ENCODE data around the gene HMMR.
A peak's percentile ranks its signal among the peaks of the same experiment; 100 is the strongest.
"Not testable (repeated sequence)": the region's sequence is repeated elsewhere in the genome, so short reads cannot be mapped to it uniquely, and the experiment has no call there.

HMMR gene

GRCh38 chr5:163506726-163507125 lies 46.3 kb downstream of the HMMR start:
- peak in 3 of 4 experiments; percentile 5 to 36 (median 32) for DNase-seq

- DNase-seq: no peak
Observed at GRCh38 chr5:163508753-163509152, 48.3 kb downstream of the HMMR start.

GRCh38 chr5:163509291-163509951 lies 49.0 kb downstream of the HMMR start:
- DNase-seq: no peak

GRCh38 chr5:163512526-163512925 lies 52.1 kb downstream of the HMMR start:
- no peak for DNase-seq

GRCh38 chr5:163525096-163525495 lies 64.7 kb downstream of the HMMR start:
- no peak for DNase-seq

- no peak for DNase-seq
Observed at GRCh38 chr5:163529698-163530097, 69.3 kb downstream of the HMMR start.

GRCh38 chr5:163531272-163531671 lies 70.8 kb downstream of the HMMR start:
- no peak for DNase-seq

GRCh38 chr5:163532171-163533084 lies 72.0 kb downstream of the HMMR start:
- no peak for DNase-seq

- DNase-seq: no peak
Observed at GRCh38 chr5:163533223-163533622, 72.8 kb downstream of the HMMR start.

- no peak for DNase-seq
Observed at GRCh38 chr5:163534492-163535094, 74.2 kb downstream of the HMMR start.

GRCh38 chr5:163535290-163535689 lies 74.9 kb downstream of the HMMR start:
- no peak for DNase-seq

GRCh38 chr5:163536442-163536841 lies 76.0 kb downstream of the HMMR start:
- DNase-seq: not testable (repeated sequence)

- no peak for DNase-seq
Observed at GRCh38 chr5:163540696-163541095, 80.3 kb downstream of the HMMR start.
